GM12878 (cell line): ENCODE measurements around the gene STARD13. TPM values are rescaled to one million over a fixed set of nuclear protein-coding genes. Genes with fewer than 3 reads are reported as not detected.

Experiments
- ATAC-seq: fragments of 200-7000 bp; cut with Tn5 transposase; 3 replicates; pipeline ENCODE4 v1.9.1; 2020; ENCODE audit warnings: mild to moderate bottlenecking, moderate library complexity
- BruUV-seq: library from RNA; stranded (reverse); fragments of 400-500 nt; replicated peaks from 2 replicates; lab custom pipeline; 2021; lab: Mats Ljungman, UMichigan
- CTCF ChIA-PET: fragments of 300-600 bp; sonication (Branson Sonifier 250); formaldehyde crosslinking; extraction: SDS; loops from one replicate; lab custom pipeline; 2021; ENCODE audit warnings: inconsistent platforms; lab: Yijun Ruan, JAX
- POLR2A ChIA-PET: fragments of 350-600 bp; formaldehyde crosslinking; extraction: SDS; loops from one replicate; lab custom pipeline; 2021; ENCODE audit warnings: inconsistent platforms; lab: Charles Lee
- RAD21 ChIA-PET: fragments of 300-600 bp; sonication (Branson Sonifier 250); formaldehyde crosslinking; loops from one replicate; lab custom pipeline; 2023; ENCODE audit warnings: antibody characterized with exemption; ENCODE audit not compliant: unreplicated experiment; lab: Charles Lee
- SMC1A ChIA-PET: fragments of 300-600 bp; sonication (Branson Sonifier 250); formaldehyde crosslinking; loops from one replicate; lab custom pipeline; 2023; ENCODE audit not compliant: unreplicated experiment, uncharacterized antibody; lab: Charles Lee
- DNase-seq: peaks from one replicate; pipeline ENCODE4 v3.0.0-alpha.2; 2011; ENCODE audit warnings: low read depth, low spot score
- FAIRE-seq: peaks from 3 replicates; lab custom pipeline; 2011; peaks lifted over from hg19 to GRCh38; lab: Jason Lieb, UNC
- H2AFZ ChIP-seq: 2 replicates; pipeline ENCODE4 v1.6.0; 2011; ENCODE audit warnings: low read depth, low read length, control low read depth; ENCODE audit not compliant: control insufficient read depth
- H3K27ac ChIP-seq: 2 replicates; pipeline ENCODE4 v1.5.1; 2011; ENCODE audit warnings: control low read depth; ENCODE audit not compliant: control insufficient read depth, insufficient read depth
- H3K27me3 ChIP-seq, 2 experiments: replicated peaks in 1 of 2; 2 replicates each; pipeline versions ENCODE4 v1.6.0 to v1.6.1; 2011; ENCODE audit warnings: low read length in 1 of 2; ENCODE audit not compliant: control insufficient read depth in 2 of 2, insufficient read depth in 2 of 2
- H3K36me3 ChIP-seq, 2 experiments: 2 replicates each; pipeline ENCODE4 v1.5.1; 2011; ENCODE audit warnings: low read length in 1 of 2; ENCODE audit not compliant: control insufficient read depth in 2 of 2, insufficient read depth in 2 of 2
- H3K4me1 ChIP-seq: 2 replicates; pipeline ENCODE4 v1.6.1; 2011; ENCODE audit warnings: mild to moderate bottlenecking, low read length, moderate library complexity, mixed read lengths; ENCODE audit not compliant: control insufficient read depth, insufficient read depth
- H3K4me2 ChIP-seq: 2 replicates; pipeline ENCODE4 v1.6.0; 2011; ENCODE audit warnings: control low read depth; ENCODE audit not compliant: control insufficient read depth, insufficient read depth
- H3K4me3 ChIP-seq: fragments of 200-600 bp; sonication (generic); 2 replicates; pipeline ENCODE4 v1.5.1; 2016
- H3K79me2 ChIP-seq: 2 replicates; pipeline ENCODE4 v1.6.0; 2011; ENCODE audit warnings: low read length; ENCODE audit not compliant: control insufficient read depth, insufficient read depth
- H3K9ac ChIP-seq: 2 replicates; pipeline ENCODE4 v1.8.0; 2011; ENCODE audit warnings: low read length, control low read depth, mixed read lengths; ENCODE audit not compliant: control insufficient read depth, insufficient read depth
- H3K9me3 ChIP-seq: replicated peaks from 3 replicates; pipeline ENCODE4 v1.5.1; 2011; ENCODE audit warnings: mild to moderate bottlenecking, low read length; ENCODE audit not compliant: control insufficient read depth, insufficient read depth
- H4K20me1 ChIP-seq: 2 replicates; pipeline ENCODE4 v1.6.0; 2011; ENCODE audit not compliant: control insufficient read depth, insufficient read depth
- CHD4 ChIP-seq: fragments of 200-600 bp; sonication (generic); IDR thresholded peaks from 2 replicates; pipeline ENCODE4 v1.6.1; 2016; ENCODE audit warnings: mild to moderate bottlenecking
- HDGF ChIP-seq: fragments of 450-650 bp; IDR thresholded peaks from 2 replicates; pipeline ENCODE4 v1.6.1; 2016; ENCODE audit warnings: antibody characterized with exemption
- IKZF2 ChIP-seq, 2 experiments: fragments of 450-650 bp; IDR thresholded peaks; 2 replicates each; pipeline ENCODE4 v1.6.1; 2017; ENCODE audit warnings: mild to moderate bottlenecking in 2 of 2, moderate library complexity in 2 of 2
- MEF2A ChIP-seq: IDR thresholded peaks from 2 replicates; pipeline ENCODE4 v1.6.1; 2011; ENCODE audit warnings: low read depth, mild to moderate bottlenecking, low read length, moderate library complexity; ENCODE audit not compliant: insufficient read depth
- NKRF ChIP-seq: fragments of 450-650 bp; conservative IDR thresholded peaks from 2 replicates; pipeline ENCODE4 v1.6.1; 2017; ENCODE audit warnings: mild to moderate bottlenecking, moderate library complexity
- YBX1 ChIP-seq: fragments of 450-650 bp; IDR thresholded peaks from 2 replicates; pipeline ENCODE4 v1.6.1; 2016; ENCODE audit warnings: antibody characterized with exemption
- WGBS: methylation state at CpG from one replicate; pipeline ENCODE4 v1.1.6; 2016; ENCODE audit warnings: low lambda C conversion rate; ENCODE audit not compliant: insufficient replicate concordance, insufficient coverage; ENCODE audit errors: missing lambda C conversion rate; 5-methylcytosine and 5-hydroxymethylcytosine counted together
- in situ Hi-C: fragments of 300-500 bp; cut with MboI; formaldehyde crosslinking; loops from 9 replicates; pipeline ENCODE4 v1.14.3; 2018; ENCODE audit warnings: mixed read lengths
- intact Hi-C: fragments of 100-400 bp; cut with micrococcal nuclease; formaldehyde crosslinking; loops from one replicate; pipeline ENCODE4 v1.14.2; 2022; ENCODE audit not compliant: unreplicated experiment
- polyA plus RNA-seq, 11 experiments: library from polyadenylated mRNA; depleted of rRNA in 4 of 11; unstranded in 6 of 11; stranded (reverse) in 5 of 11; fragments of >200 nt; fragmentation: Nextera tagmentation in 4 of 11; fragmentation: Illumina TruSeq in 1 of 11; extraction: Ambion mirVana in 4 of 11; extraction: Trizol in 1 of 11; gene quantifications; 1 replicate in 1 of 11; 2 replicates in 10 of 11; pipeline versions ENCODE4 v1.2.1 to v1.2.3, GENCODE V29; 2011 to 2016; ENCODE audit warnings: inconsistent platforms in 2 of 11, missing spikeins in 2 of 11, low read depth in 1 of 11
- total RNA-seq, 4 experiments: library from RNA; depleted of rRNA in 3 of 4; stranded (reverse); fragments of >200 nt in 3 of 4; fragmentation: Illumina TruSeq in 1 of 4; extraction: Trizol in 1 of 4; gene quantifications; 2 replicates each; pipeline versions ENCODE4 v1.2.1 to v1.2.3, GENCODE V29; 2013 to 2021

STARD13 gene
- total and polyA plus RNA-seq, 10 of the 15 experiments (the other 5 are each of a cell fraction or from before 2014, with no cell fraction given), result 4.0 to 41.6 (median 10.1) TPM

- POLR2A ChIA-PET, result no interaction called here
- CTCF ChIA-PET, result no interaction called here
- no peaks in the 10 kb centered on the region for H3K79me2 ChIP-seq
- SMC1A ChIA-PET, result no interaction called here
- H3K9ac ChIP-seq, result no peak overlapping the region
- no peaks in the 10 kb centered on the region for H3K4me1 ChIP-seq
- DNase-seq (no peak), FAIRE-seq (no peak), ATAC-seq (no peak)
- no peaks in the 10 kb centered on the region for H3K36me3 ChIP-seq
- H3K4me2 ChIP-seq, result no peak overlapping the region
- BruUV-seq, result no TSS peak
- H3K27ac ChIP-seq, result no peak overlapping the region
- H4K20me1 ChIP-seq, result no peaks in the 10 kb centered on the region
- intact Hi-C loops (no loop called here), in situ Hi-C loops (no loop called here)
- H3K9me3 ChIP-seq, result no peaks in the 10 kb centered on the region
- WGBS, result 48% methylated on average over 3 of the region's 3 CpGs
- H3K4me3 ChIP-seq, result no peak overlapping the region
- no peak overlapping the region for H2AFZ ChIP-seq
- RAD21 ChIA-PET, result no interaction called here
- H3K27me3 ChIP-seq, result no peaks in the 10 kb centered on the region
- no peak for TF ChIP-seq IKZF2 (IDR thresholded peaks at IDR 0.05)
- no peak for TF ChIP-seq MEF2A
- no peak for TF ChIP-seq NKRF
- no peak for TF ChIP-seq YBX1
- no peak for TF ChIP-seq HDGF
- no peak for TF ChIP-seq CHD4
Observed at GRCh38 chr13:33270895-33271538, 14.5 kb downstream of the STARD13 start.
